ENCODE data around the gene PTPRH. TPM values are rescaled to one million over a fixed set of nuclear protein-coding genes. Genes with fewer than 3 reads are reported as not detected.

PTPRH gene
- total and polyA plus RNA-seq, 9 of the 15 experiments (the other 6 are each of a cell fraction or from before 2014, with no cell fraction given), result 0.87 to 34.3 (median 22.7) TPM

DNA sequence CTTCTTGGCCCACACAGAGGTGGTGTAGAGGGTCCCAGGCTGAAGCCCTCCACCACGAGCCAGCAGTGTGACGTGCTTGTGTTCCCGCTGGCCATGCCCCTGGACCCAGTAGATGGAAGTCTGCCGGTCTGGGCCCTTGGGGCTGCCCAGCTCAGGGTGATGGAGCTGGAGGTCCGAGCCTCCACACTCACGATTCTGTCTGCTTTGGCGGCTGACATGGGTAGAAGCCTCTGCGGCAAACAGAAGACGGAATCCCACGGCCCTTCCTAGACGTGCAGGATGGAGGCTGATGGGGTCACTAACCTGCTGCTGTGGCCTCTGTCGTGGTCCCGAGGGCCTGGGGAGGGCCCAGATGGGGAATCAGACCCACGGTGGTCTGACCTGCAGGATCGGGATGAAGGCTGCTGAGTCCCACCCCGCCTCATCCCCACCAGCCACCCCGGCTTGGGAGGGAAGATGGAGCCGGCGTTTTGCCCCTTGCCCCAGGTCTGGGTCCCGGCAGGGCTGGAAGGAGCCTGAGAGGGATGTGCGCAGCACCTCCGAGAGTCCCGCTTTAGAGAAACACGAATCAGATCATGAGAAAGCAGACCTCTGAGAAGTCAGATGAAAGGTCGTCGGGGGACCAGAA, 14.9 kb upstream of the PTPRH start:
- H3K9me3 ChIP-seq (replicated peaks; ENCODE audit: control insufficient read depth, insufficient read depth, low read depth, low read length), result peaks cover 5% of the 10 kb centered on the region

More for the DNA sequence above, 14.9 kb upstream of the PTPRH start:
- 79% methylated on average over 21 of the region's 26 CpGs for WGBS (ENCODE audit: insufficient coverage, low coverage, missing lambda C conversion rate)
- Histone ChIP-seq H2AFZ (ENCODE audit: low read depth, low read length) (no peak overlapping the region), H3K79me2 (ENCODE audit: control insufficient read depth, insufficient read depth, low read length) (no peaks in the 10 kb centered on the region), H3K9me1 (ENCODE audit: control insufficient read depth, insufficient read depth, low read length) (peaks cover 3% of the 10 kb centered on the region), H3K4me2 (ENCODE audit: insufficient read depth, low read length) (no peak overlapping the region), H3K27ac (ENCODE audit: extremely low read depth, low read depth, low read length) (no peak overlapping the region), H3K36me3 (ENCODE audit: control insufficient read depth, insufficient read depth, low read length) (peaks cover 39% of the 10 kb centered on the region; the same call in 2 of the 3 replicates), H4K20me1 (replicated peaks; ENCODE audit: control insufficient read depth, insufficient read depth, low read length) (no peaks in the 10 kb centered on the region), H3K4me1 (replicated peaks in 1 of 2; ENCODE audit: control insufficient read depth in 2 of 2, insufficient read depth in 2 of 2, low read length in 2 of 2) (peaks cover 0 to 31% of the 10 kb centered on the region in 2 experiments; a peak in 2 of 5 replicates), H3K27me3 (ENCODE audit: control insufficient read depth in 2 of 2, insufficient read depth in 2 of 2, low read length in 2 of 2) (no peaks in the 10 kb centered on the region), H3K9ac (ENCODE audit: insufficient read depth in 1 of 2, low read depth in 2 of 2, low read length in 2 of 2) (0 out of 4 replicates have a peak overlapping the region, but pooled peaks of 1 of the 2 experiments have one; percentile 6), H3K4me3 (no peak overlapping the region)
- no TSS peak for BruUV-seq (replicated peaks)
- no peak for FAIRE-seq
- in situ Hi-C loops (cut with MboI), result no loop called here
- POLR2A ChIA-PET, result interaction anchor here (0.6 kb wide), 1 partner anchor 341 kb away, joined by 4 read pairs; no protein-coding TSS in a partner anchor
- TF ChIP-seq POLR2G (IDR thresholded peaks at IDR 0.05; ENCODE audit: low read depth, low read length), result peak; percentile 68
- TF ChIP-seq, protein P1, sequence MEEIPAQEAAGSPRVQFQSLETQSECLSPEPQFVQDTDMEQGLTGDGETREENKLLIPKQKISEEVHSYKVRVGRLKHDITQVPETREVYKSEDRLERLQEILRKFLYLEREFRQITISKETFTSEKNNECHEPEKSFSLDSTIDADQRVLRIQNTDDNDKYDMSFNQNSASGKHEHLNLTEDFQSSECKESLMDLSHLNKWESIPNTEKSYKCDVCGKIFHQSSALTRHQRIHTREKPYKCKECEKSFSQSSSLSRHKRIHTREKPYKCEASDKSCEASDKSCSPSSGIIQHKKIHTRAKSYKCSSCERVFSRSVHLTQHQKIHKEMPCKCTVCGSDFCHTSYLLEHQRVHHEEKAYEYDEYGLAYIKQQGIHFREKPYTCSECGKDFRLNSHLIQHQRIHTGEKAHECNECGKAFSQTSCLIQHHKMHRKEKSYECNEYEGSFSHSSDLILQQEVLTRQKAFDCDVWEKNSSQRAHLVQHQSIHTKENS (CRISPR knock-in tag; IDR thresholded peaks at IDR 0.05), result no peak
- intact Hi-C loops (cut with micrococcal nuclease), result no loop called here
- CTCF ChIA-PET (ENCODE audit: low intra/inter-chr PET ratio), result no interaction called here
- no peak for ATAC-seq
- no peak for DNase-seq (ENCODE audit: extremely low read depth in 1 of 4, low spot score in 3 of 4)

Data from K562 (cell line).